HG03460 (cell line): Measurements from ENCODE around the gene ATAD3B.
"Not testable (repeated sequence)": the region's sequence is repeated elsewhere in the genome, so short reads cannot be mapped to it uniquely, and the experiment has no call there.

Experiments
- ATAC-seq: cut with Tn5 transposase; IDR thresholded peaks from one replicate; pipeline ENCODE4 v1.9.1; 2021; ENCODE audit not compliant: unreplicated experiment

The ATAD3B gene

GRCh38 chr1:1450616-1451015, 20.9 kb upstream of the ATAD3B start:
- ATAC-seq, result not testable (repeated sequence)

- no peak for ATAC-seq
Observed at GRCh38 chr1:1451696-1452364, 19.7 kb upstream of the ATAD3B start.

- ATAC-seq, result not testable (repeated sequence)
Observed at GRCh38 chr1:1452365-1452739, 19.2 kb upstream of the ATAD3B start.

GRCh38 chr1:1452882-1453281, 18.7 kb upstream of the ATAD3B start:
- no peak for ATAC-seq

GRCh38 chr1:1454286-1455056, 17.1 kb upstream of the ATAD3B start:
- ATAC-seq, result not testable (repeated sequence)

GRCh38 chr1:1455366-1455884, 16.1 kb upstream of the ATAD3B start:
- ATAC-seq, result no peak

- not testable (repeated sequence) for ATAC-seq
Observed at GRCh38 chr1:1455934-1456333, 15.6 kb upstream of the ATAD3B start.

GRCh38 chr1:1456683-1457255, 14.8 kb upstream of the ATAD3B start:
- not testable (repeated sequence) for ATAC-seq

- ATAC-seq, result not testable (repeated sequence)
Observed at GRCh38 chr1:1459156-1459555, 12.4 kb upstream of the ATAD3B start.

GRCh38 chr1:1459711-1460110, 11.9 kb upstream of the ATAD3B start:
- not testable (repeated sequence) for ATAC-seq

GRCh38 chr1:1460540-1461130, 10.9 kb upstream of the ATAD3B start:
- no peak for ATAC-seq

- no peak for ATAC-seq
Observed at GRCh38 chr1:1461721-1462317, 9.7 kb upstream of the ATAD3B start.

- ATAC-seq, result no peak
Observed at GRCh38 chr1:1462318-1462966, 9.1 kb upstream of the ATAD3B start.

- ATAC-seq, result no peak
Observed at GRCh38 chr1:1463312-1463711, 8.3 kb upstream of the ATAD3B start.

- ATAC-seq, result not testable (repeated sequence)
Observed at GRCh38 chr1:1468196-1468985, 3.2 kb upstream of the ATAD3B start.

- no peak for ATAC-seq
Observed at GRCh38 chr1:1470626-1471388, 758 bp upstream of the ATAD3B start.

GRCh38 chr1:1472053-1472876, 700 bp downstream of the ATAD3B start:
- ATAC-seq, result peak; percentile 21

GRCh38 chr1:1476011-1476410, 4.4 kb downstream of the ATAD3B start:
- not testable (repeated sequence) for ATAC-seq
